ENCODE measurements around the gene TYW1. TPM values are rescaled to one million over a fixed set of nuclear protein-coding genes. Genes with fewer than 3 reads are reported as not detected.
"Not testable (repeated sequence)": the region's sequence is repeated elsewhere in the genome, so short reads cannot be mapped to it uniquely, and the experiment has no call there.

The TYW1 gene
- total and polyA plus RNA-seq, 2 experiments from 2014 or later = 13.8 to 18.5 TPM

GRCh38 chr7:67105377-67105776 is 108.7 kb downstream of the TYW1 start:
- no peak overlapping the region for H3K4me3 ChIP-seq
- no peaks in the 10 kb centered on the region for H3K9me3 ChIP-seq (ENCODE audit: low read depth)
- H2AFZ ChIP-seq = no peak overlapping the region
- H3K4me1 ChIP-seq (ENCODE audit: insufficient read depth) = peaks cover 7% of the 10 kb centered on the region
- WGBS (ENCODE audit: low lambda C conversion rate, missing lambda C conversion rate) = 43% methylated on average over 4 of the region's 4 CpGs
- no peaks in the 10 kb centered on the region for H3K9me2 ChIP-seq (replicated peaks; ENCODE audit: insufficient read depth)
- H3K27me3 ChIP-seq = no peaks in the 10 kb centered on the region
- DNase-seq (ENCODE audit: low spot score) = peak; percentile 16
- no peaks in the 10 kb centered on the region for H3K79me2 ChIP-seq
- peak overlapping the region; percentile 28 for H3K27ac ChIP-seq
- no peaks in the 10 kb centered on the region for H3K36me3 ChIP-seq (replicated peaks; ENCODE audit: insufficient read depth, low read depth)
- H4K20me1 ChIP-seq (ENCODE audit: insufficient read depth, poor library complexity, severe bottlenecking) = no peaks in the 10 kb centered on the region
- TF ChIP-seq EZH2phosphoT487 (IDR thresholded peaks at IDR 0.05; ENCODE audit: low read depth, severe bottlenecking, unreplicated experiment) = no peak
- no peak for TF ChIP-seq CTCF (IDR thresholded peaks at IDR 0.05; ENCODE audit: poor library complexity)
- TF ChIP-seq EZH2 (IDR thresholded peaks at IDR 0.05; ENCODE audit: borderline replicate concordance) = no peak
- no peak overlapping the region for H3K4me2 ChIP-seq

GRCh38 chr7:67106255-67106654 is 109.6 kb downstream of the TYW1 start:
- peak overlapping the region; percentile 66 for H3K27ac ChIP-seq
- H3K79me2 ChIP-seq; H3K4me2 ChIP-seq; H3K27me3 ChIP-seq; H3K9me3 ChIP-seq (ENCODE audit: low read depth); H4K20me1 ChIP-seq (ENCODE audit: insufficient read depth, poor library complexity, severe bottlenecking); H3K4me3 ChIP-seq; H2AFZ ChIP-seq; H3K9me2 ChIP-seq (replicated peaks; ENCODE audit: insufficient read depth); H3K36me3 ChIP-seq (replicated peaks; ENCODE audit: insufficient read depth, low read depth); DNase-seq (ENCODE audit: low spot score); H3K4me1 ChIP-seq (ENCODE audit: insufficient read depth): not testable (repeated sequence)
- 69% methylated on average over 3 of the region's 4 CpGs for WGBS (ENCODE audit: low lambda C conversion rate, missing lambda C conversion rate)

GRCh38 chr7:67111342-67111741 is 114.7 kb downstream of the TYW1 start:
- not testable (repeated sequence) for H3K36me3 ChIP-seq (replicated peaks; ENCODE audit: insufficient read depth, low read depth); H4K20me1 ChIP-seq (ENCODE audit: insufficient read depth, poor library complexity, severe bottlenecking); H3K4me1 ChIP-seq (ENCODE audit: insufficient read depth); H3K9me3 ChIP-seq (ENCODE audit: low read depth); H2AFZ ChIP-seq; H3K79me2 ChIP-seq; H3K9me2 ChIP-seq (replicated peaks; ENCODE audit: insufficient read depth); H3K4me3 ChIP-seq; DNase-seq (ENCODE audit: low spot score); H3K27me3 ChIP-seq; H3K27ac ChIP-seq; H3K4me2 ChIP-seq
- 98% methylated on average over 2 of the region's 2 CpGs for WGBS (ENCODE audit: low lambda C conversion rate, missing lambda C conversion rate)

- H4K20me1 ChIP-seq (ENCODE audit: insufficient read depth, poor library complexity, severe bottlenecking); H3K4me3 ChIP-seq; H3K9me2 ChIP-seq (replicated peaks; ENCODE audit: insufficient read depth); H3K36me3 ChIP-seq (replicated peaks; ENCODE audit: insufficient read depth, low read depth); H3K9me3 ChIP-seq (ENCODE audit: low read depth); H3K4me2 ChIP-seq; H3K4me1 ChIP-seq (ENCODE audit: insufficient read depth); H2AFZ ChIP-seq; DNase-seq (ENCODE audit: low spot score); H3K27me3 ChIP-seq; H3K79me2 ChIP-seq: not testable (repeated sequence)
- H3K27ac ChIP-seq = peak overlapping the region; percentile 15
Measured at GRCh38 chr7:67114483-67115246, 118.0 kb downstream of the TYW1 start.

- not testable (repeated sequence) for H2AFZ ChIP-seq; H4K20me1 ChIP-seq (ENCODE audit: insufficient read depth, poor library complexity, severe bottlenecking); DNase-seq (ENCODE audit: low spot score); H3K79me2 ChIP-seq; H3K27ac ChIP-seq; H3K9me2 ChIP-seq (replicated peaks; ENCODE audit: insufficient read depth); H3K4me3 ChIP-seq; H3K9me3 ChIP-seq (ENCODE audit: low read depth); H3K4me1 ChIP-seq (ENCODE audit: insufficient read depth); H3K36me3 ChIP-seq (replicated peaks; ENCODE audit: insufficient read depth, low read depth); H3K27me3 ChIP-seq; H3K4me2 ChIP-seq
- 82% methylated on average over 2 of the region's 2 CpGs for WGBS (ENCODE audit: low lambda C conversion rate, missing lambda C conversion rate)
Measured at GRCh38 chr7:67120491-67120890, 123.9 kb downstream of the TYW1 start.

GRCh38 chr7:67128257-67128656 is 131.6 kb downstream of the TYW1 start:
- Histone ChIP-seq H3K4me2 (peak overlapping the region; percentile 60), H3K27ac (peak overlapping the region; percentile 91)
- not testable (repeated sequence) for H3K4me3 ChIP-seq; H3K79me2 ChIP-seq; H3K4me1 ChIP-seq (ENCODE audit: insufficient read depth); DNase-seq (ENCODE audit: low spot score); H3K9me2 ChIP-seq (replicated peaks; ENCODE audit: insufficient read depth); H4K20me1 ChIP-seq (ENCODE audit: insufficient read depth, poor library complexity, severe bottlenecking); H3K36me3 ChIP-seq (replicated peaks; ENCODE audit: insufficient read depth, low read depth); H2AFZ ChIP-seq; H3K27me3 ChIP-seq; H3K9me3 ChIP-seq (ENCODE audit: low read depth)
- 31% methylated on average over 5 of the region's 5 CpGs for WGBS (ENCODE audit: low lambda C conversion rate, missing lambda C conversion rate)

- H3K4me3 ChIP-seq; H3K79me2 ChIP-seq; H4K20me1 ChIP-seq (ENCODE audit: insufficient read depth, poor library complexity, severe bottlenecking); H3K4me1 ChIP-seq (ENCODE audit: insufficient read depth); H3K4me2 ChIP-seq; H3K27me3 ChIP-seq; H3K36me3 ChIP-seq (replicated peaks; ENCODE audit: insufficient read depth, low read depth); H3K9me2 ChIP-seq (replicated peaks; ENCODE audit: insufficient read depth); DNase-seq (ENCODE audit: low spot score); H2AFZ ChIP-seq; H3K9me3 ChIP-seq (ENCODE audit: low read depth): not testable (repeated sequence)
- peak overlapping the region; percentile 74 for H3K27ac ChIP-seq
- 74% methylated on average over 1 of the region's 1 CpG for WGBS (ENCODE audit: low lambda C conversion rate, missing lambda C conversion rate)
Measured at GRCh38 chr7:67130766-67131165, 134.1 kb downstream of the TYW1 start.

GRCh38 chr7:67134912-67135311 is 138.3 kb downstream of the TYW1 start:
- not testable (repeated sequence) for H3K4me2 ChIP-seq; H4K20me1 ChIP-seq (ENCODE audit: insufficient read depth, poor library complexity, severe bottlenecking); H3K4me3 ChIP-seq; H3K27me3 ChIP-seq; H3K79me2 ChIP-seq; DNase-seq (ENCODE audit: low spot score); H3K4me1 ChIP-seq (ENCODE audit: insufficient read depth); H3K9me2 ChIP-seq (replicated peaks; ENCODE audit: insufficient read depth); H2AFZ ChIP-seq; H3K9me3 ChIP-seq (ENCODE audit: low read depth); H3K36me3 ChIP-seq (replicated peaks; ENCODE audit: insufficient read depth, low read depth); H3K27ac ChIP-seq
- WGBS (ENCODE audit: low lambda C conversion rate, missing lambda C conversion rate) = 91% methylated on average over 1 of the region's 1 CpG

All from hepatocyte (in vitro differentiated cells).